AG04450 (cell line): ENCODE data around the gene GRM8. TPM values are rescaled to one million over a fixed set of nuclear protein-coding genes. Genes with fewer than 3 reads are reported as not detected.

Experiments used
- CTCF ChIA-PET: fragments of 300-600, 350-600 bp; formaldehyde crosslinking; extraction: SDS; loops from one replicate; lab custom pipeline; 2022; ENCODE audit warnings: antibody characterized with exemption, inconsistent platforms; lab: Charles Lee
- POLR2A ChIA-PET: fragments of 350-600 bp; formaldehyde crosslinking; extraction: SDS; loops from one replicate; lab custom pipeline; 2021; ENCODE audit warnings: antibody characterized with exemption, inconsistent platforms; lab: Yijun Ruan, JAX
- DNase-seq: peaks from one replicate; pipeline ENCODE4 v3.0.0-alpha.2; 2011; ENCODE audit warnings: low read depth, low spot score
- H3K27ac ChIP-seq: one replicate; pipeline ENCODE4 v1.5.1; 2012; ENCODE audit warnings: low read depth, low read length, control low read depth
- H3K27me3 ChIP-seq: one replicate; pipeline ENCODE4 v1.6.0; 2012; ENCODE audit warnings: low read length; ENCODE audit not compliant: control insufficient read depth, insufficient read depth
- H3K4me3 ChIP-seq: 2 replicates; pipeline ENCODE4 v1.5.1; 2011; ENCODE audit warnings: mild to moderate bottlenecking, low read depth, low read length, control low read depth
- H3K9me3 ChIP-seq: 2 replicates; pipeline ENCODE4 v1.5.1; 2012; ENCODE audit warnings: low read length; ENCODE audit not compliant: control insufficient read depth, insufficient read depth
- CTCF ChIP-seq: IDR thresholded peaks from 2 replicates; pipeline ENCODE4 v1.5.1; 2011; ENCODE audit warnings: low read depth, low read length, control low read depth, inconsistent platforms
- polyA plus RNA-seq: library from polyadenylated mRNA; depleted of rRNA; stranded (reverse); fragments of >200 nt; gene quantifications from 2 replicates; pipeline ENCODE4 v1.2.3, GENCODE V29; 2011

Gene GRM8
- polyA plus RNA-seq, 1 experiment: not detected

DNA sequence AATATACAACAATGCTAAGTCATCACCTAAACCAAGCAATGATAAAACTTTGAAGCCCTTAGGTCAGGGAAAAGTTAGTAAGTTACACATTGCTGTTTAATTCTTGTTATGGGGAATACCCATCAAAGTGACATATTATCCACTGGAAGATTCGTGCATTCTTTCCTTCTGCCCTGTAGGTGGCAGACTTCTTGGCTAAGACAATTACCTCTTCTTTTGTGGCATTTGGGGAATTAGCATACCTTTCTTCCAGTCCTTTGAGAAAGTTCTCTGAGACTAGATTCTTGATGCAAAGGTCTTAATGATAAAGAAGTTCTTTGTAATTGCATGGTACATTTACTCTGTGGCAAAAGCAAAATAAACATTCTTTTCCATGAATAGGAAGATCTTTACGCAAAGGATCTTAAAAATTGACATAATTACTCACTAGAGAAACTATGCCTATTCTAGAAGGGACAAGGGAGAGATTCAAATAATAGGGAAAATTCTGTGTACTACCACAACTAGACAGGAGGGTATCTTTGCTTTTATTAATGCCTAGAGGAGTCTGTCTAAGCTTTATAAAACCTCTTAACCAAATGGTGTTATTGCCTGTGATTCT, 395.9 kb downstream of the GRM8 start:
- Histone ChIP-seq H3K27ac (no peak overlapping the region), H3K4me3 (no peak overlapping the region), H3K27me3 (no peaks in the 10 kb centered on the region), H3K9me3 (peaks cover 4% of the 10 kb centered on the region)
- no peak for TF ChIP-seq CTCF
- CTCF ChIA-PET: no interaction called here
- no peak for DNase-seq
- POLR2A ChIA-PET: no interaction called here

DNA sequence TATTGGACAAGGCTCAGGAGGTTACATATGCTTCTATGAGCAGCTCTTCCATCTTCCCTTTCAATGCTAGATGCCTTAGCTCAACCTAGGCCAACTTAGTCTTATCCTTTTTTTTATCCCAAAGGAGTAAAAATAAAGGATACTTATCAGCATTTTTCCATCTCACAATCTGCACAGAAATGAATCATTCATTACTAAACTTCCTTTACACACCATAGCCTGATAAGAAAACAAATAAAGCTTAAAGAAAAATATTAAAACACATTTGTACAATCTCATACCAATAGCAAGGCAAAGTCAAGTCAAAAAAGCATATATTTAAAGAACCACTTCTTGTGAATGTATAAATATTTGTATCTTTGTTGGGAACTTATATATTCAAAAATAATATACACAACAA, 407.4 kb downstream of the GRM8 start:
- Histone ChIP-seq H3K27ac (no peak overlapping the region), H3K4me3 (no peak overlapping the region), H3K9me3 (peaks cover 3% of the 10 kb centered on the region; the same call in 1 of the 2 replicates), H3K27me3 (no peaks in the 10 kb centered on the region)
- no peak for DNase-seq
- TF ChIP-seq CTCF: no peak
- POLR2A ChIA-PET: no interaction called here
- CTCF ChIA-PET: no interaction called here

DNA sequence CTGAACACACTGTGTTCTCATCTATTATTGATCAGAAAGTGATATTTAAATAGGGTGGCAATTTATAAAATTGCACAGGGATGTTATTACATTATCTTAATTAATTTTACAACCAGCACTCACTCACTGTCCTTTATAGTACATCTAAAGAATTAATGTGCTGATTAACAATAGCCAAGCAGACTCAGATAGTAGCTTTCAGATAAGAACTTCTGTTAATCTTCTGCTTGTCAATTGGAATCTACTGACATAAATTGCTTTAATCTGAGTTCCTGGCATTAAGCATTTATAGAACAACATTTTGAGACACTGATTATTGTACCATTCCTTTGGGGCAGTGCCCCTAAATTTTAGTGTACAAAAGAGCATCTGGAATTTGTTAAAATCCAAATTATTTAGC, 408.9 kb downstream of the GRM8 start:
- TF ChIP-seq CTCF: no peak
- Histone ChIP-seq H3K9me3 (peaks cover 3% of the 10 kb centered on the region; the same call in 1 of the 2 replicates), H3K27me3 (no peaks in the 10 kb centered on the region), H3K27ac (no peak overlapping the region), H3K4me3 (no peak overlapping the region)
- no peak for DNase-seq
- ChIA-PET POLR2A (no interaction called here), CTCF (no interaction called here)

- Histone ChIP-seq H3K27ac (no peak overlapping the region), H3K4me3 (no peak overlapping the region), H3K27me3 (no peaks in the 10 kb centered on the region), H3K9me3 (peaks cover 3% of the 10 kb centered on the region; the same call in 1 of the 2 replicates)
- DNase-seq: no peak
- TF ChIP-seq CTCF: no peak
- ChIA-PET POLR2A (no interaction called here), CTCF (no interaction called here)
Observed at GRCh38 chr7:126843336-126843735, 409.4 kb downstream of the GRM8 start.

DNA sequence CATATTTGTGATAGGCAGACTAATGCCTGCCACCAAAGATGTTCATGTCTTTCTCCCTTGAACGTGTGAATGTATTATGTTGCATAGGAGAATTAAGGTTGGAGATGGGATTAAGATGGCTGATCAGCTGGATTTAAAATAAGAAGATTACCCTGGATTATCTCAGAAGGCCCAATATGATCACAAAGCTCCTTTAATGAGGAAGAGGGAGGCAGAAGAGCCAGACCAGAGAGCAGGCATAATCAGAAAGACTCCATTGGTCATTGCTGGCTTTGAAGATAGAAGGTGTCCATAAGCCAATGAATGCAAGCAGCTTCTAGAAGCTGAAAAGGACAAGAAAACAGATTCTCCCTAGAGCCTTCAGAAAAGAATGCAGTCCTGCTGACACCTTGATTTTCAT, 410.3 kb downstream of the GRM8 start:
- no peak for TF ChIP-seq CTCF
- Histone ChIP-seq H3K27ac (no peak overlapping the region), H3K9me3 (peaks cover 3% of the 10 kb centered on the region; the same call in 1 of the 2 replicates), H3K27me3 (no peaks in the 10 kb centered on the region), H3K4me3 (no peak overlapping the region)
- ChIA-PET CTCF (no interaction called here), POLR2A (no interaction called here)
- no peak for DNase-seq
